OCI-LY3 (cell line): ENCODE results near the gene TSPAN3.
A peak's percentile ranks its signal among the peaks of the same experiment; 100 is the strongest.

ENCODE experiments used
- H2AFZ ChIP-seq: fragments of 200-600, 300-600 bp; shearing (Covaris generic); 2 replicates; pipeline ENCODE4 v1.6.0; 2014; ENCODE audit warnings: antibody characterized with exemption, low read depth, low read length
- H3K27ac ChIP-seq: fragments of 200-600, 300-600 bp; sonication (generic); 2 replicates; pipeline ENCODE4 v1.5.1; 2014; ENCODE audit warnings: mild to moderate bottlenecking, low read length, moderate library complexity, mixed read lengths
- H3K27me3 ChIP-seq: fragments of 200-600, 300-600 bp; sonication (generic); 2 replicates; pipeline ENCODE4 v1.6.1; 2014; ENCODE audit warnings: low read depth, low read length, mixed read lengths
- H3K36me3 ChIP-seq: fragments of 200-600, 300-600 bp; sonication (generic); replicated peaks from 2 replicates; pipeline ENCODE3; 2014; ENCODE audit warnings: low read depth, low read length, mixed read lengths
- H3K4me1 ChIP-seq: fragments of 300-600, 200-600 bp; sonication (generic); 2 replicates; pipeline ENCODE4 v1.6.1; 2014; ENCODE audit warnings: low read length, mixed read lengths
- H3K4me2 ChIP-seq: fragments of 200-600, 300-600 bp; sonication (generic); 2 replicates; pipeline ENCODE4 v1.6.1; 2014; ENCODE audit warnings: low read length, mixed read lengths
- H3K4me3 ChIP-seq: fragments of 300-600, 200-600 bp; sonication (generic); 2 replicates; pipeline ENCODE4 v1.5.1; 2014; ENCODE audit warnings: antibody characterized with exemption, mild to moderate bottlenecking, low read length, moderate library complexity
- H3K79me2 ChIP-seq: fragments of 300-600, 200-600 bp; shearing (Covaris generic); 2 replicates; pipeline ENCODE4 v1.6.1; 2014; ENCODE audit warnings: mild to moderate bottlenecking, low read length, mixed read lengths
- H3K9ac ChIP-seq: fragments of 300-600, 200-600 bp; shearing (Covaris generic); 2 replicates; pipeline ENCODE4 v1.6.0; 2014; ENCODE audit warnings: mild to moderate bottlenecking, low read length, moderate library complexity
- H3K9me3 ChIP-seq: fragments of 200-600, 300-600 bp; shearing (Covaris generic); 2 replicates; pipeline ENCODE4 v1.6.1; 2014; ENCODE audit warnings: low read length, mixed read lengths; ENCODE audit not compliant: insufficient read depth
- H4K20me1 ChIP-seq: fragments of 200-600, 300-600 bp; sonication (generic); 2 replicates; pipeline ENCODE4 v1.6.1; 2016; ENCODE audit warnings: low read length, mixed read lengths; ENCODE audit not compliant: insufficient read depth
- EZH2phosphoT487 ChIP-seq: fragments of 200-600 bp; shearing (Covaris generic); IDR thresholded peaks from 2 replicates; pipeline ENCODE4 v1.6.1; 2018; ENCODE audit warnings: antibody characterized with exemption, mixed run types, low read depth
- TF ChIP-seq, protein P1 (sequence below): fragments of 200-600, 300-600 bp; sonication (generic); IDR thresholded peaks from 2 replicates; pipeline ENCODE4 v1.5.1; 2014; ENCODE audit warnings: antibody characterized with exemption, low read length, low read depth

TSPAN3 gene

DNA sequence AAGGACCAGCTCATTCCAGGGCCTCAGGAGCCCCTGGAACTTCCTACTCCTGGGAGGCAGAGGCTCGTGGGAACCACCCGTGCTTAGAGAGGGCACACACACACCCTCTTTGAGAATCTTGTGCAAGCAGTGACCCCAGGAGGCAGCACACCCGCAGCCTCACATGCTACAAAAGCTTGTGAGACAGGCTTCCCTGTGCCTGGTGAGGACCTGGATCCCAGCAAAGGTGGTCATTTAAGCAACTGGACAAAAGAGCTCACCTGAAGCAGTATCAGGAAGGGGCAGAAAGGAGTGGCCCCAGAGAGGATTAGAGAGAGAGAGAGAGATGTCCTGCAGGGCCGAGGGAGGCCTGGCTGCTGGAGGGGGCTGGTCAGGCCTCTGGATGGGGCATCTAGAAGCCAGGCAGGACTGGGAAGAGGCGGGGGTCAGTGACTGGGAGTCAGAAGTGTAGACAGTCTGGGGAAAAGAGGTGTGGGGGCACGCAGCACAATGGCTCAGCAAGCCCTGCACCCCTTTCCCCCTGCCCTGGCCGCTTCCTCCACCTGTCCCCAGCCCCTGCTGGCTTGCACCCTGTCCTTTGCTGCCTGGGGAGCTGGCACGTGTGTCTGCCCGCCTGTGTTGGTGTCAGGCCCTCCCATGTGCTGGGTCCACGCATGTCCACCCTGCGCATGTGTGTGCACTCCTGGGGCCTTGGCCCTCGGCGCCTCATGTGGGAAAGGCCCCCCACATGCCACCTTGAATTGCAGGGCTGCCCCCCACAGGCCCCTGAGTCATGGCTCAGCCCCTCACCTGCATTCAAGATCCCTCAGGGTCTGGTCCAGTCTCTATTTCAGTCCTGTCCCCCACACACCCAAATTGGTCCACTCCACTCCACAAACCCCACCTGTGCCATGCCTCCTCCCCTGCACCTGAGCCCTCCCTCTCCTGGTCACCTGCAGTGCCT is 36.9 kb downstream of the TSPAN3 start:
- H3K9me3 ChIP-seq: no peaks in the 10 kb centered on the region
- H3K4me2 ChIP-seq: no peak overlapping the region
- H3K4me1 ChIP-seq: peaks cover 21% of the 10 kb centered on the region
- H4K20me1 ChIP-seq: no peaks in the 10 kb centered on the region; the same call in 1 of the 2 replicates
- H3K9ac ChIP-seq: no peak overlapping the region
- TF ChIP-seq, protein P1, sequence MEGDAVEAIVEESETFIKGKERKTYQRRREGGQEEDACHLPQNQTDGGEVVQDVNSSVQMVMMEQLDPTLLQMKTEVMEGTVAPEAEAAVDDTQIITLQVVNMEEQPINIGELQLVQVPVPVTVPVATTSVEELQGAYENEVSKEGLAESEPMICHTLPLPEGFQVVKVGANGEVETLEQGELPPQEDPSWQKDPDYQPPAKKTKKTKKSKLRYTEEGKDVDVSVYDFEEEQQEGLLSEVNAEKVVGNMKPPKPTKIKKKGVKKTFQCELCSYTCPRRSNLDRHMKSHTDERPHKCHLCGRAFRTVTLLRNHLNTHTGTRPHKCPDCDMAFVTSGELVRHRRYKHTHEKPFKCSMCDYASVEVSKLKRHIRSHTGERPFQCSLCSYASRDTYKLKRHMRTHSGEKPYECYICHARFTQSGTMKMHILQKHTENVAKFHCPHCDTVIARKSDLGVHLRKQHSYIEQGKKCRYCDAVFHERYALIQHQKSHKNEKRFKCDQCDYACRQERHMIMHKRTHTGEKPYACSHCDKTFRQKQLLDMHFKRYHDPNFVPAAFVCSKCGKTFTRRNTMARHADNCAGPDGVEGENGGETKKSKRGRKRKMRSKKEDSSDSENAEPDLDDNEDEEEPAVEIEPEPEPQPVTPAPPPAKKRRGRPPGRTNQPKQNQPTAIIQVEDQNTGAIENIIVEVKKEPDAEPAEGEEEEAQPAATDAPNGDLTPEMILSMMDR: no peak
- TF ChIP-seq EZH2phosphoT487: no peak
- no peaks in the 10 kb centered on the region for H3K27me3 ChIP-seq
- H3K36me3 ChIP-seq: peaks cover 25% of the 10 kb centered on the region
- H3K4me3 ChIP-seq: no peak overlapping the region
- H3K79me2 ChIP-seq: no peaks in the 10 kb centered on the region
- H2AFZ ChIP-seq: no peak overlapping the region
- no peak overlapping the region for H3K27ac ChIP-seq

- no peaks in the 10 kb centered on the region for H3K79me2 ChIP-seq
- no peak overlapping the region for H3K4me3 ChIP-seq
- H3K36me3 ChIP-seq: peaks cover 25% of the 10 kb centered on the region
- no peaks in the 10 kb centered on the region; the same call in 1 of the 2 replicates for H4K20me1 ChIP-seq
- TF ChIP-seq, protein P1: no peak
- TF ChIP-seq EZH2phosphoT487: no peak
- peaks cover 21% of the 10 kb centered on the region for H3K4me1 ChIP-seq
- no peak overlapping the region for H3K4me2 ChIP-seq
- no peak overlapping the region for H2AFZ ChIP-seq
- no peak overlapping the region for H3K9ac ChIP-seq
- no peaks in the 10 kb centered on the region for H3K27me3 ChIP-seq
- no peaks in the 10 kb centered on the region for H3K9me3 ChIP-seq
- no peak overlapping the region for H3K27ac ChIP-seq
Observed at GRCh38 chr15:77033417-77033728, 37.5 kb downstream of the TSPAN3 start.

DNA sequence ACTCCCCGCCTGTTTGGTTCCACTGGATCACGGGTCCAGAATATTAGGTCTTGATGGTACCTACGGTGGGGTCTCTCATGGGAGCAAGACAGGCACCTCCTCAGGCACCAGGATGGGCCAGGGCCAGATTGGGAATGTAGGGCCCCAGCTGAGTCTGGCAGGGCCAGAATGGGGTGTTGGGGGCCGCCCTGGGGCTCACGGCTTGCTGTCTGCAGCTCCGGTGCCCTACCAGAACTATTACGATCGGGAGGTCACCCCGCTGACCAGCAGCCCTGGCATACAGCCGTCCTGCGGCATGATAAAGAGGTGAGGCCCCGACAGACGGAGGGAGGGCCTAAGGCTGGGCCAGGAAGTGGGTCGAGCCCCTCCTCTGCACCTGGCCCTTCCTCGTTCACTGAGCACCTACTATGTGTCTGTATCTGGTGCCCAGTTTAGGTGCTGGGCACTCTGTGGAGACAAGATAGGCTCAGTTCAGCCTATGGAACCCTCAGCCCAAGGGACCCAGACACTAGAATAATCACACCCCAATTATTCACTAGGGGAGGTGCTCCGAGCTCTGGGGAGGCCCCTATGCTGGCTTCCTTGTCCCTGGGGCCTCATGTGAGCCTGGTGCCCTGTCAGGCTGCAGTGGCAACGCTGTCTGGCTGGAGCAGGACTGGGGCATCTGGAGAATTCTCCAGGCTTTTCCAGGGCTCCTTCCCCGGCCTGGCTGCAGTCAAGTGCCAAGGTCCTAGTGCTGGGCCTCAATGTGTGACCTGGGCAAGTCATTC is 38.1 kb downstream of the TSPAN3 start:
- no peaks in the 10 kb centered on the region for H3K9me3 ChIP-seq
- no peaks in the 10 kb centered on the region; the same call in 1 of the 2 replicates for H4K20me1 ChIP-seq
- no peak overlapping the region for H3K9ac ChIP-seq
- no peaks in the 10 kb centered on the region for H3K79me2 ChIP-seq
- 0 out of 2 replicates have a peak overlapping the region, but pooled peaks have one; percentile 6 for H3K4me2 ChIP-seq
- H3K36me3 ChIP-seq: peaks cover 23% of the 10 kb centered on the region
- no peak overlapping the region for H3K4me3 ChIP-seq
- TF ChIP-seq, protein P1: no peak
- no peak for TF ChIP-seq EZH2phosphoT487
- H2AFZ ChIP-seq: no peak overlapping the region
- H3K27ac ChIP-seq: no peak overlapping the region
- no peaks in the 10 kb centered on the region for H3K27me3 ChIP-seq
- H3K4me1 ChIP-seq: peaks cover 21% of the 10 kb centered on the region

- Histone ChIP-seq H3K27me3 (no peaks in the 10 kb centered on the region), H3K4me1 (peaks cover 21% of the 10 kb centered on the region), H3K27ac (no peak overlapping the region), H3K36me3 (peaks cover 17% of the 10 kb centered on the region), H4K20me1 (no peaks in the 10 kb centered on the region; the same call in 1 of the 2 replicates), H3K9ac (no peak overlapping the region), H3K4me2 (no peak overlapping the region), H3K79me2 (no peaks in the 10 kb centered on the region), H3K9me3 (no peaks in the 10 kb centered on the region), H3K4me3 (no peak overlapping the region), H2AFZ (no peak overlapping the region)
- TF ChIP-seq, protein P1: no peak
- TF ChIP-seq EZH2phosphoT487: no peak
Observed at GRCh38 chr15:77032052-77032646, 38.8 kb downstream of the TSPAN3 start.
